HCT116 (cell line): ENCODE measurements around the gene CLRN3. TPM values are rescaled to one million over a fixed set of nuclear protein-coding genes. Genes with fewer than 3 reads are reported as not detected.

Experiments
- ATAC-seq: fragments of 200-7000 bp; cut with Tn5 transposase; 2 replicates; pipeline ENCODE4 v1.9.1; 2020; ENCODE audit warnings: mild to moderate bottlenecking, moderate library complexity
- BruUV-seq: library from RNA; stranded (reverse); fragments of 400-500 nt; replicated peaks from 2 replicates; lab custom pipeline; 2021; lab: Mats Ljungman, UMichigan
- CTCF ChIA-PET: fragments of 300-600 bp; sonication (Branson Sonifier 250); formaldehyde crosslinking; loops from one replicate; lab custom pipeline; 2021; ENCODE audit warnings: antibody characterized with exemption; lab: Charles Lee
- POLR2A ChIA-PET: fragments of 300-600, 350-600 bp; sonication (Branson Sonifier 250); formaldehyde crosslinking; loops from one replicate; lab custom pipeline; 2021; ENCODE audit warnings: antibody characterized with exemption; lab: Charles Lee
- RAD21 ChIA-PET, 2 experiments: fragments of 300-600 bp; sonication (Branson Sonifier 250); formaldehyde crosslinking; loops; one replicate each; lab custom pipeline; 2023; ENCODE audit warnings: low total read pairs in 2 of 2; ENCODE audit not compliant: uncharacterized antibody in 2 of 2, unreplicated experiment in 2 of 2, low non-redundant PET in 1 of 2; lab: Charles Lee
- DNase-seq: peaks from one replicate; pipeline ENCODE4 v3.0.0-alpha.2; 2010; ENCODE audit warnings: low read depth, low spot score
- H2AFZ ChIP-seq: fragments of 200-600 bp; shearing (Covaris generic), sonication (generic); 2 replicates; pipeline ENCODE4 v1.6.1; 2017; ENCODE audit warnings: low read depth, mixed run types, mixed read lengths, antibody characterized with exemption, low read length; ENCODE audit not compliant: poor library complexity, severe bottlenecking
- H3K27ac ChIP-seq: 2 replicates; pipeline ENCODE4 v1.5.1; 2012; ENCODE audit warnings: low read depth, low read length
- H3K27me3 ChIP-seq: fragments of 200-600 bp; sonication (generic); 2 replicates; pipeline ENCODE4 v1.6.1; 2016; ENCODE audit warnings: mixed run types, low read length, mixed read lengths; ENCODE audit not compliant: insufficient read depth
- H3K36me3 ChIP-seq, 2 experiments: fragments of 200-500 bp in 1 of 2; fragments of 200-600 bp in 1 of 2; sonication (Bioruptor generic) in 1 of 2; sonication (generic) in 1 of 2; 2 replicates each; pipeline versions ENCODE4 v1.5.1 to v1.6.1; 2014 to 2016; ENCODE audit warnings: low read length in 2 of 2, inconsistent platforms in 1 of 2, mixed read lengths in 1 of 2, mixed run types in 1 of 2; ENCODE audit not compliant: insufficient read depth in 2 of 2, control insufficient read depth in 1 of 2
- H3K4me1 ChIP-seq, 2 experiments: fragments of 200-600 bp in 1 of 2; sonication (generic) in 1 of 2; 2 replicates each; pipeline versions ENCODE4 v1.5.1 to v1.6.1; 2012 to 2017; ENCODE audit warnings: low read length in 2 of 2, inconsistent platforms in 1 of 2, mild to moderate bottlenecking in 1 of 2, mixed read lengths in 1 of 2, mixed run types in 1 of 2, moderate library complexity in 1 of 2; ENCODE audit not compliant: insufficient read depth in 2 of 2, control insufficient read depth in 1 of 2
- H3K4me2 ChIP-seq: fragments of 200-600 bp; sonication (generic); 2 replicates; pipeline ENCODE4 v1.6.1; 2017; ENCODE audit warnings: mixed run types, low read length, mixed read lengths
- H3K4me3 ChIP-seq, 2 experiments: fragments of 200-600 bp in 1 of 2; sonication (generic) in 1 of 2; replicated peaks in 1 of 2; 2 replicates each; pipeline ENCODE4 v1.5.1; 2011 to 2016; ENCODE audit warnings: low read length in 2 of 2, control low read depth in 1 of 2, low read depth in 1 of 2, mild to moderate bottlenecking in 1 of 2, mixed read lengths in 1 of 2, mixed run types in 1 of 2
- H3K79me2 ChIP-seq: fragments of 200-600 bp; sonication (generic); 2 replicates; pipeline ENCODE4 v1.6.1; 2017; ENCODE audit warnings: mild to moderate bottlenecking, mixed run types, low read length, moderate library complexity, mixed read lengths; ENCODE audit not compliant: insufficient read depth
- H3K9ac ChIP-seq: fragments of 200-600 bp; sonication (generic); 2 replicates; pipeline ENCODE4 v1.6.1; 2016; ENCODE audit warnings: low read length, mixed read lengths
- H3K9me2 ChIP-seq: fragments of 200-600 bp; sonication (generic), shearing (Covaris generic); 2 replicates; pipeline ENCODE4 v1.6.1; 2017; ENCODE audit warnings: mixed run types, mild to moderate bottlenecking, moderate library complexity; ENCODE audit not compliant: insufficient read depth
- H3K9me3 ChIP-seq, 2 experiments: fragments of 200-500 bp in 1 of 2; fragments of 200-600 bp in 1 of 2; sonication (Bioruptor generic) in 1 of 2; sonication (generic) in 1 of 2; 2 replicates each; pipeline ENCODE4 v1.6.1; 2014 to 2017; ENCODE audit warnings: low read length in 2 of 2, mixed read lengths in 2 of 2, inconsistent platforms in 1 of 2, low read depth in 1 of 2, mild to moderate bottlenecking in 1 of 2, mixed run types in 1 of 2, moderate library complexity in 1 of 2; ENCODE audit not compliant: control insufficient read depth in 1 of 2, insufficient read depth in 1 of 2
- H4K20me1 ChIP-seq: fragments of 200-600 bp; sonication (generic), shearing (Covaris generic); 2 replicates; pipeline ENCODE4 v1.6.1; 2017; ENCODE audit warnings: mixed run types, mild to moderate bottlenecking, moderate library complexity; ENCODE audit not compliant: insufficient read depth
- CBX3 ChIP-seq: IDR thresholded peaks from 2 replicates; pipeline ENCODE4 v1.6.1; 2012; ENCODE audit warnings: low read depth
- CEBPB ChIP-seq: IDR thresholded peaks from 2 replicates; pipeline ENCODE4 v1.6.1; 2012; ENCODE audit warnings: low read depth
- EGR1 ChIP-seq: IDR thresholded peaks from 2 replicates; pipeline ENCODE4 v1.6.1; 2012; ENCODE audit warnings: low read depth
- FOSL1 ChIP-seq: IDR thresholded peaks from 2 replicates; pipeline ENCODE4 v1.6.1; 2012; ENCODE audit warnings: low read depth
- JUND ChIP-seq: IDR thresholded peaks from 2 replicates; pipeline ENCODE4 v1.6.1; 2012
- POLR2AphosphoS5 ChIP-seq: IDR thresholded peaks from 2 replicates; pipeline ENCODE4 v1.6.1; 2011; ENCODE audit warnings: mild to moderate bottlenecking, low read depth, low read length, moderate library complexity
- SIN3A ChIP-seq: IDR thresholded peaks from 2 replicates; pipeline ENCODE4 v1.6.1; 2012; ENCODE audit warnings: low read depth
- SP1 ChIP-seq: IDR thresholded peaks from 2 replicates; pipeline ENCODE4 v1.6.1; 2012; ENCODE audit warnings: low read depth
- YY1 ChIP-seq: IDR thresholded peaks from 2 replicates; pipeline ENCODE4 v1.6.1; 2011; ENCODE audit warnings: low read length, low read depth, moderate library complexity, mild to moderate bottlenecking; ENCODE audit not compliant: insufficient replicate concordance; ENCODE audit errors: extremely low read depth
- ZBTB33 ChIP-seq: IDR thresholded peaks from 2 replicates; pipeline ENCODE4 v1.6.1; 2011; ENCODE audit warnings: mild to moderate bottlenecking, low read length, moderate library complexity; ENCODE audit not compliant: insufficient replicate concordance; ENCODE audit errors: extremely low read depth
- ZNF274 ChIP-seq: fragments of 200-500 bp; sonication (Bioruptor generic); IDR thresholded peaks from 2 replicates; pipeline ENCODE4 v1.6.1; 2014; ENCODE audit warnings: mild to moderate bottlenecking, low read depth, low read length, inconsistent platforms
- intact Hi-C: fragments of 100-400 bp; cut with micrococcal nuclease; formaldehyde crosslinking; loops from 2 replicates; pipeline ENCODE4 v1.10.0; 2022
- total RNA-seq: library from RNA; stranded (reverse); gene quantifications from one replicate; pipeline ENCODE4 v1.2.1, GENCODE V29; 2021; ENCODE audit not compliant: unreplicated experiment

Gene CLRN3
- total RNA-seq, 1 experiment from 2014 or later = 0.39 TPM

- no TSS peak for BruUV-seq
- H3K9me3 ChIP-seq = no peaks in the 10 kb centered on the region
- H3K27ac ChIP-seq = peak overlapping the region; percentile 35
- no peaks in the 10 kb centered on the region; the same call in 1 of the 2 replicates for H3K9me2 ChIP-seq
- no peaks in the 10 kb centered on the region for H4K20me1 ChIP-seq
- H3K36me3 ChIP-seq = no peaks in the 10 kb centered on the region
- H3K9ac ChIP-seq = peak overlapping the region; percentile 38
- no peaks in the 10 kb centered on the region for H3K79me2 ChIP-seq
- H3K4me2 ChIP-seq = peak overlapping the region; percentile 90
- POLR2A ChIA-PET = interaction anchor here (0.6 to 1.1 kb wide), 2 partner anchors 9 to 15 kb away, joined by 3 read pairs; no protein-coding TSS in a partner anchor
- TF ChIP-seq ZBTB33 = peak; percentile 40
- peak; percentile 82 for TF ChIP-seq SP1
- peak; percentile 42 for TF ChIP-seq POLR2AphosphoS5
- TF ChIP-seq JUND = peak; percentile 95
- peak; percentile 91 for TF ChIP-seq FOSL1
- peak; percentile 74; the same call in 1 of the 2 replicates for TF ChIP-seq CBX3
- peak; percentile 97 for TF ChIP-seq CEBPB
- peak; percentile 32; the same call in 1 of the 2 replicates for TF ChIP-seq SIN3A
- TF ChIP-seq YY1 = peak; percentile 48
- no peak for TF ChIP-seq ZNF274
- no peak for TF ChIP-seq EGR1
- CTCF ChIA-PET = interaction anchor here (0.7 to 1.6 kb wide), 2 partner anchors 89 to 439 kb away, joined by 4 to 6 read pairs; no protein-coding TSS in a partner anchor
- RAD21 ChIA-PET = no interaction called here
- intact Hi-C loops = no loop called here
- H3K27me3 ChIP-seq = no peaks in the 10 kb centered on the region
- DNase-seq = peak; percentile 83
- H3K4me1 ChIP-seq = peaks cover 26 to 76% of the 10 kb centered on the region in 2 experiments
- peak; percentile 93 for ATAC-seq
- peak overlapping the region; percentile 6 to 42; a peak in 3 of 4 replicates for H3K4me3 ChIP-seq
- peak overlapping the region; percentile 40 for H2AFZ ChIP-seq
These were observed 30.1 kb upstream of the CLRN3 start for GRCh38 chr10:127922675-127923366.
